HCT116 (cell line): ENCODE data around the gene GPR39. TPM values are rescaled to one million over a fixed set of nuclear protein-coding genes. Genes with fewer than 3 reads are reported as not detected.

Experiments
- ATAC-seq: fragments of 200-7000 bp; cut with Tn5 transposase; 2 replicates; pipeline ENCODE4 v1.9.1; 2020; ENCODE audit warnings: mild to moderate bottlenecking, moderate library complexity
- BruUV-seq: library from RNA; stranded (reverse); fragments of 400-500 nt; replicated peaks from 2 replicates; lab custom pipeline; 2021; lab: Mats Ljungman, UMichigan
- CTCF ChIA-PET: fragments of 300-600 bp; sonication (Branson Sonifier 250); formaldehyde crosslinking; loops from one replicate; lab custom pipeline; 2021; ENCODE audit warnings: antibody characterized with exemption; lab: Charles Lee
- POLR2A ChIA-PET: fragments of 300-600, 350-600 bp; sonication (Branson Sonifier 250); formaldehyde crosslinking; loops from one replicate; lab custom pipeline; 2021; ENCODE audit warnings: antibody characterized with exemption; lab: Charles Lee
- RAD21 ChIA-PET, 2 experiments: fragments of 300-600 bp; sonication (Branson Sonifier 250); formaldehyde crosslinking; loops; one replicate each; lab custom pipeline; 2023; ENCODE audit warnings: low total read pairs in 2 of 2; ENCODE audit not compliant: uncharacterized antibody in 2 of 2, unreplicated experiment in 2 of 2, low non-redundant PET in 1 of 2; lab: Charles Lee
- DNase-seq: peaks from one replicate; pipeline ENCODE4 v3.0.0-alpha.2; 2010; ENCODE audit warnings: low read depth, low spot score
- H2AFZ ChIP-seq: fragments of 200-600 bp; shearing (Covaris generic), sonication (generic); 2 replicates; pipeline ENCODE4 v1.6.1; 2017; ENCODE audit warnings: low read depth, mixed run types, mixed read lengths, antibody characterized with exemption, low read length; ENCODE audit not compliant: poor library complexity, severe bottlenecking
- H3K27ac ChIP-seq: 2 replicates; pipeline ENCODE4 v1.5.1; 2012; ENCODE audit warnings: low read depth, low read length
- H3K27me3 ChIP-seq: fragments of 200-600 bp; sonication (generic); 2 replicates; pipeline ENCODE4 v1.6.1; 2016; ENCODE audit warnings: mixed run types, low read length, mixed read lengths; ENCODE audit not compliant: insufficient read depth
- H3K36me3 ChIP-seq, 2 experiments: fragments of 200-500 bp in 1 of 2; fragments of 200-600 bp in 1 of 2; sonication (Bioruptor generic) in 1 of 2; sonication (generic) in 1 of 2; 2 replicates each; pipeline versions ENCODE4 v1.5.1 to v1.6.1; 2014 to 2016; ENCODE audit warnings: low read length in 2 of 2, inconsistent platforms in 1 of 2, mixed read lengths in 1 of 2, mixed run types in 1 of 2; ENCODE audit not compliant: insufficient read depth in 2 of 2, control insufficient read depth in 1 of 2
- H3K4me1 ChIP-seq, 2 experiments: fragments of 200-600 bp in 1 of 2; sonication (generic) in 1 of 2; 2 replicates each; pipeline versions ENCODE4 v1.5.1 to v1.6.1; 2012 to 2017; ENCODE audit warnings: low read length in 2 of 2, inconsistent platforms in 1 of 2, mild to moderate bottlenecking in 1 of 2, mixed read lengths in 1 of 2, mixed run types in 1 of 2, moderate library complexity in 1 of 2; ENCODE audit not compliant: insufficient read depth in 2 of 2, control insufficient read depth in 1 of 2
- H3K4me2 ChIP-seq: fragments of 200-600 bp; sonication (generic); 2 replicates; pipeline ENCODE4 v1.6.1; 2017; ENCODE audit warnings: mixed run types, low read length, mixed read lengths
- H3K4me3 ChIP-seq, 2 experiments: fragments of 200-600 bp in 1 of 2; sonication (generic) in 1 of 2; replicated peaks in 1 of 2; 2 replicates each; pipeline ENCODE4 v1.5.1; 2011 to 2016; ENCODE audit warnings: low read length in 2 of 2, control low read depth in 1 of 2, low read depth in 1 of 2, mild to moderate bottlenecking in 1 of 2, mixed read lengths in 1 of 2, mixed run types in 1 of 2
- H3K79me2 ChIP-seq: fragments of 200-600 bp; sonication (generic); 2 replicates; pipeline ENCODE4 v1.6.1; 2017; ENCODE audit warnings: mild to moderate bottlenecking, mixed run types, low read length, moderate library complexity, mixed read lengths; ENCODE audit not compliant: insufficient read depth
- H3K9ac ChIP-seq: fragments of 200-600 bp; sonication (generic); 2 replicates; pipeline ENCODE4 v1.6.1; 2016; ENCODE audit warnings: low read length, mixed read lengths
- H3K9me2 ChIP-seq: fragments of 200-600 bp; sonication (generic), shearing (Covaris generic); 2 replicates; pipeline ENCODE4 v1.6.1; 2017; ENCODE audit warnings: mixed run types, mild to moderate bottlenecking, moderate library complexity; ENCODE audit not compliant: insufficient read depth
- H3K9me3 ChIP-seq, 2 experiments: fragments of 200-500 bp in 1 of 2; fragments of 200-600 bp in 1 of 2; sonication (Bioruptor generic) in 1 of 2; sonication (generic) in 1 of 2; 2 replicates each; pipeline ENCODE4 v1.6.1; 2014 to 2017; ENCODE audit warnings: low read length in 2 of 2, mixed read lengths in 2 of 2, inconsistent platforms in 1 of 2, low read depth in 1 of 2, mild to moderate bottlenecking in 1 of 2, mixed run types in 1 of 2, moderate library complexity in 1 of 2; ENCODE audit not compliant: control insufficient read depth in 1 of 2, insufficient read depth in 1 of 2
- H4K20me1 ChIP-seq: fragments of 200-600 bp; sonication (generic), shearing (Covaris generic); 2 replicates; pipeline ENCODE4 v1.6.1; 2017; ENCODE audit warnings: mixed run types, mild to moderate bottlenecking, moderate library complexity; ENCODE audit not compliant: insufficient read depth
- ATF3 ChIP-seq: IDR thresholded peaks from 2 replicates; pipeline ENCODE4 v1.6.1; 2012
- CBX3 ChIP-seq: IDR thresholded peaks from 2 replicates; pipeline ENCODE4 v1.6.1; 2012; ENCODE audit warnings: low read depth
- CEBPB ChIP-seq: IDR thresholded peaks from 2 replicates; pipeline ENCODE4 v1.6.1; 2012; ENCODE audit warnings: low read depth
- EZH2phosphoT487 ChIP-seq: fragments of 200-600 bp; IDR thresholded peaks from 2 replicates; pipeline ENCODE4 v1.6.1; 2018; ENCODE audit warnings: antibody characterized with exemption, borderline replicate concordance
- FOSL1 ChIP-seq: IDR thresholded peaks from 2 replicates; pipeline ENCODE4 v1.6.1; 2012; ENCODE audit warnings: low read depth
- MAX ChIP-seq: IDR thresholded peaks from 2 replicates; pipeline ENCODE4 v1.6.1; 2012
- RAD21 ChIP-seq: IDR thresholded peaks from 2 replicates; pipeline ENCODE4 v1.6.1; 2012; ENCODE audit warnings: low read depth, mild to moderate bottlenecking
- REST ChIP-seq: IDR thresholded peaks from 2 replicates; pipeline ENCODE4 v1.6.1; 2012; ENCODE audit warnings: low read depth
- SP1 ChIP-seq: IDR thresholded peaks from 2 replicates; pipeline ENCODE4 v1.6.1; 2012; ENCODE audit warnings: low read depth
- SRF ChIP-seq: IDR thresholded peaks from 2 replicates; pipeline ENCODE4 v1.6.1; 2012; ENCODE audit warnings: low read depth
- YY1 ChIP-seq: IDR thresholded peaks from 2 replicates; pipeline ENCODE4 v1.6.1; 2011; ENCODE audit warnings: low read length, low read depth, moderate library complexity, mild to moderate bottlenecking; ENCODE audit not compliant: insufficient replicate concordance; ENCODE audit errors: extremely low read depth
- ZBTB33 ChIP-seq: IDR thresholded peaks from 2 replicates; pipeline ENCODE4 v1.6.1; 2011; ENCODE audit warnings: mild to moderate bottlenecking, low read length, moderate library complexity; ENCODE audit not compliant: insufficient replicate concordance; ENCODE audit errors: extremely low read depth
- intact Hi-C: fragments of 100-400 bp; cut with micrococcal nuclease; formaldehyde crosslinking; loops from 2 replicates; pipeline ENCODE4 v1.10.0; 2022
- total RNA-seq: library from RNA; stranded (reverse); gene quantifications from one replicate; pipeline ENCODE4 v1.2.1, GENCODE V29; 2021; ENCODE audit not compliant: unreplicated experiment

The GPR39 gene
- total RNA-seq, 1 experiment from 2014 or later: 5.1 TPM

- Histone ChIP-seq H3K36me3 (no peaks in the 10 kb centered on the region), H2AFZ (no peak overlapping the region)
- DNase-seq (no peak), ATAC-seq (no peak)
- POLR2A ChIA-PET: no interaction called here
- no TSS peak for BruUV-seq
- no peak for TF ChIP-seq SP1
- TF ChIP-seq RAD21: no peak
- TF ChIP-seq FOSL1: no peak
- no peak for TF ChIP-seq ZBTB33
- no peak for TF ChIP-seq REST
- TF ChIP-seq YY1: no peak
- TF ChIP-seq CBX3: no peak
- TF ChIP-seq ATF3: no peak
- TF ChIP-seq CEBPB: no peak
- no peak for TF ChIP-seq SRF
- TF ChIP-seq EZH2phosphoT487: no peak
- no peak for TF ChIP-seq MAX
- TF ChIP-seq, all 23 proteins: peak for 0
- RAD21 ChIA-PET: no interaction called here
- no peaks in the 10 kb centered on the region for H3K79me2 ChIP-seq
- H3K27me3 ChIP-seq: no peaks in the 10 kb centered on the region
- no peak overlapping the region for H3K4me3 ChIP-seq
- no peaks in the 10 kb centered on the region for H4K20me1 ChIP-seq
- H3K27ac ChIP-seq: no peak overlapping the region
- no peaks in the 10 kb centered on the region for H3K4me1 ChIP-seq
- CTCF ChIA-PET: no interaction called here
- H3K9ac ChIP-seq: no peak overlapping the region
- no peak overlapping the region for H3K4me2 ChIP-seq
- H3K9me3 ChIP-seq: no peaks in the 10 kb centered on the region
- no peaks in the 10 kb centered on the region for H3K9me2 ChIP-seq
- intact Hi-C loops: no loop called here
Measured at GRCh38 chr2:132390076-132390475, 26.5 kb upstream of the GPR39 start.
